HG03159 (cell line): ENCODE results near the gene MED15.
"Not testable (repeated sequence)": the region's sequence is repeated elsewhere in the genome, so short reads cannot be mapped to it uniquely, and the experiment has no call there.

ENCODE experiments used
- ATAC-seq: cut with Tn5 transposase; IDR thresholded peaks from one replicate; pipeline ENCODE4 v1.9.1; 2021; ENCODE audit warnings: mild to moderate bottlenecking, moderate library complexity; ENCODE audit not compliant: unreplicated experiment

The MED15 gene

DNA sequence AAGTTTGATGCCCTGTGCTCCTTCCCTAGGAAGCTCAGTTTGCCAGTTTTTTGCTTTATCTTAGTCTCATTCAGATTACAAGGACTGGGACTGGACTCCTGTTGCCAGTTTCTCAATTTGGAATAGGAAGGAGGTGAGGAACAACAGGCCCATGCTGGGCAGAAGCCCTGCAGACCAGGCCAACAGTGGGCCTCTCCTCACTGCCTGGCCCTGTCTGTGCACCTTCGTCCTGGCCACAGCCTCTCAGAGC is 23.7 kb downstream of the MED15 start:
- no peak for ATAC-seq

GRCh38 chr22:20531404-20532201 is 24.2 kb downstream of the MED15 start:
- ATAC-seq: no peak

GRCh38 chr22:20532256-20532993 is 25.0 kb downstream of the MED15 start:
- no peak for ATAC-seq

- no peak for ATAC-seq
Measured at GRCh38 chr22:20533095-20533878, 25.9 kb downstream of the MED15 start.

DNA sequence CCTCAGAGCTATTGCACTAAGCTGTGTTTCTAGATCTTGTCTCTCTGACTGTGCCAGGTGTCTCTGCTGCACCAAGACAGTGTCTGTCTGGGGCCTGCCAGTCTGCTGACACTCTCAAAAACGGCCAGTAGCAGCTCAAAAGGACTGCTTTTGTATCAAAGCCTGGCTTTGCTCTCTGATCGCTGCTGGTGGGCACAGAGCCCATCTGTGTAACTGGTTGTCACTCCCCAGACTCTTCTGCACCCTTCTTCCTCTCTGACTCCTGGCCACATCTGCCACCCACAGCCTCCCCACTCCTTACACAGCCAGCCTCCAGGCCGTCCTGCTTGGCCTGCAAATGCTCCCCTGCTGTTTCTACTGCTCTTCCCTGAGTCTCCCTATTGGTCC is 26.5 kb downstream of the MED15 start:
- no peak for ATAC-seq

DNA sequence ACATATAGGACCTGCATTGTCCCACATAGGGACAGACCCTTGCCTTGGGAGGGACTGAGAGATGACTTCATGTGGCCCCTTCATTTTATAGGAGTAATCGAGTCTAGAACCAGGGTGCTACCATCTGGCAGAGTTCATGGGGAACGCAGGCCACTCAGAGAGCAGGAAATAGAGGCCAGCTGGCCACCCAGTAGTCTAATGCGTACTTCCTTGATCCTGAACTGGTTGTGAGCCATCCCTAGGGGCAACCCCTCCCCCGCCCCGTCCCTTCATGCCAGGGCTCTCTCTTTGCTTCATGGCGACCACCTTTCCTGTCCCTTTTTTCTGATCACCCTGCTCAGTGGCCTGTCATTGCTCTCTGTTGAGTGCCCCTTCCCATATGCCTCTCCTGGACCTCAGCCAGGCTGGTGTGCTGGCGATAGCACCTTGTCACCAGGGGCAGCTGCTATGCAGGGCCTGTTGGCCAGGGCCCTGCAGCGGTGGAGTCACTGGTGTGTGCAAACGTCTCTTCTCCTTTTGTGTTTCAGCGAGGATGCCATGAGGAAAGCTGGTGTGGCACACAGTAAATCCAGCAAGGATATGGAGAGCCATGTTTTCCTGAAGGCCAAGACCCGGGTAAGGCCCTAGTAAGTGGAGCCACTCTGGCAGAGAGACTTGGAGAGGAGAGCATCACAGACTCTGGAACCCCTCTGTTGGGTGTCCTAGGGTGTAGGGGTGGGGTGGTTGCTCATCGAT is 29.3 kb downstream of the MED15 start:
- no peak for ATAC-seq

GRCh38 chr22:20537325-20537756 is 29.9 kb downstream of the MED15 start:
- no peak for ATAC-seq

GRCh38 chr22:20537983-20538382 is 30.6 kb downstream of the MED15 start:
- no peak for ATAC-seq

GRCh38 chr22:20538875-20539274 is 31.5 kb downstream of the MED15 start:
- not testable (repeated sequence) for ATAC-seq

DNA sequence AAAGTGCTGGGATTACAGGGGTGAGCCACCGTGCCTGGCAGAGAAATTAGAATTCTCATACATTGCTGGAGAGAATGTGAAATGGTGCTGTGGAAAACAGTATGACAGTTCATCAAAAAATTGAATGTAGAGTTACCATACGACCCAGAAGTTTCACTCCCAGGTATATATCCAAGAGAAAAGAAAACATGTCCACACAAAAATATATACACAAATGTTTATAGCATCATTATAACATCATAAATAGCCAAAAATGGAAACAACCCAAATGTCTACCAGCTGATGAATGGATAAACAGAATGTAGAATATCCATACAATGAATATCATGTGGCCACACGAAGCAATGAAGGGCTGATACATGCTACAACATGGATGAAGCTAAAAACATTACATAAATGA is 34.6 kb downstream of the MED15 start:
- ATAC-seq: no peak

DNA sequence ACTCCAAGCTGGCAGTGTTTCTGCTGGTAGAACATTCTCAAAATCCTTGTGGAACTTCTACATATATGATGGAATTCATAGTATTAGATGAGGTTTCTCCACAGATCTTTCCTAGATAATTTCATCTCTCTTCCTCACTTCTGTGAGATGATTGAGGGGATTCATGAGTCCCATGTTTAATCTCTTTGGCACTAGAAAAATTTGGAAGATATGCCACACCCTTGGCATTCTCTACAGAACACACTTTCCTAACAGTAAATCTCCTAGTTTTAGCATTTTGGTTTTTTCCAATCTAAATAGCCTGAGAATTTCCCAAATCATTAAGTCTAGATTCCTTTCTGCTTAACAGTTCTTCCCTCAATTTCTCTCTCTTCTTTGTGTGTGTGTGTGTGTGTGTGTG is 35.3 kb downstream of the MED15 start:
- no peak for ATAC-seq

- ATAC-seq: not testable (repeated sequence)
Measured at GRCh38 chr22:20545318-20545634, 37.9 kb downstream of the MED15 start.

GRCh38 chr22:20545681-20546521 is 38.5 kb downstream of the MED15 start:
- ATAC-seq: no peak

GRCh38 chr22:20546541-20546950 is 39.1 kb downstream of the MED15 start:
- ATAC-seq: no peak

GRCh38 chr22:20547029-20547428 is 39.6 kb downstream of the MED15 start:
- ATAC-seq: no peak

DNA sequence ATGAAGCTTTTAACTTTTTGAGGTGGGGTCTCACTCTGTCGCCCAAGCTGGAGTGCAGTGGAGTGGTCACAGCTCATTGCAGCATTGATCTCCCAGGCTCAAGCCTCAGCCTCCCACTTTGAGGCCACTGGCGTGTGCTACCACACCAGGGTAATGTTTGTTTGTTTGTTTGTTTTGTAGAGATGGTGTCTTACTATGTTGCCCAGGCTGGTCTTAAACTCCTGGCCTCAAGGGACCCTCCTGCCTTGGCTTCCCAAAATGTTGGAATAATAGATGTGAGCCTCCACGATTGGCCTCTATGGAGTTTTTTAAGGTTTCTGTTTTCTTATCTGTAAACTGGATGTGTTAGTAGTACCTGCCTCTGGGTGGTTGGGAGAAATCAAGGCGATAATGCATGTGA is 41.4 kb downstream of the MED15 start:
- ATAC-seq: no peak

- ATAC-seq: no peak
Measured at GRCh38 chr22:20549232-20549841, 41.9 kb downstream of the MED15 start.

DNA sequence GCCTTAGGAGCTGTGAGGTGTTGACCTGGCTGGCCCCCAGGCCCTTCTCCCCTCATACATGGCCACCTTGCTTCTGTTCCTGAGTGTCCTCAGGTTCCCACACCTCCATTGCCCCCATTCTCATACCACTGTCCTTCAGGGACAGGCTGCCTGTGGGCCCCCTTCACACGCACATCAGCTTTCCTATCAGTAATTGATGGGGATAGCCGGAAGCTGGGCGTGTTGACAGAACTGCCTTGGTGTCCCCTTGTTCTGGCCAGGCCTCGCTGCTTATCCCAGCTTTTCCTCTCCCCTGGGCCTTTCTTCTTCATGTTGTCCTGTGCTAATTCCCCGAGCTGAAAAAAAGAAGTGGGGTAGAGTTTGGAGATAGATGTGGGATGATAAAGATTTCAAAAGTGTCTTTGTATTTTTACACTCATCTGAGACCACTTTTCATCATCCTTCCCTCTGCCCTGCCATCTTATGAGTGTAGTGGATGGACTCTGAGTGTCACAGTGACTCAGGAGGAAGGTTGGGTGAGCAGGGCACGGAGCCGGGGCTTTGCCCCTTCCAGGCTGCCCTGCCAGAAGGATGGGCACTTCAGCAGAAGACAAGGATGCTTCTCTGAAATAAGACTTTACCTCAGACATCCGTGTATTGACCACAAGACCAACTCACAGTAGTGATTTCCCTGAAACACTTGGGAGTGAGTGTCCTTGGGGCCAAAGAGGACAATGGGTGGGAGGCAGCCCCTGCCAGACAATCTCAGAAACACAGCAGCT is 42.8 kb downstream of the MED15 start:
- no peak for ATAC-seq
